Measurements from ENCODE around the gene PEX10.

DNA sequence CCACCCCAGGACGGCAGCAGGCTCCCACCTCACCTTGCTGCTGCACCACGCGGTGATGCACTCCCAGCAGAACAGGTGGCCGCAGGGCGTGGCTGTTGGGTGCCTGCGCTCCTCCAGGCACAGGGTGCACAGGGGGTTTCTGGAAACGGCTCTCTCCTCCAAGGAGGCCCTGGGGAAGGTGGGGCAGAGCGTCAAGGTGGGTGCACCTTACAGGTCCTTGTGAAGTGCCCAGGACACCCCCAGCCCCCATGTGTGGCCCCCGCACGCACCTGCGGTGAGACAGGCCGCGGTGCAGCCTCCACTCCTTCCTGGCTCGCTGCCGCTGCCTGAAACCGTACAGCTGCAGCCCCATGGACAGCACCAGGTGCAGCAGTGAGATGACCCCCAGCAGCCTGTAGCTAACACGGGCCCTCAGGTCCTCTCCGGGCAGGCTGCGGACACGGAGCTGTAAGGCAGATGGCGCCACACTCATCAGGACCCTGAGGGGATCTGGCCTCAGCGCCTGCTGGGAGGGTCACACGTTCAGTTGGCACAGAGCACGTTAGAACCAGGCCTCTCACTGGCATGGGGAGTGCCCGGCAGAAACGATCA lies 5.8 kb downstream of the PEX10 start:
- no peak for TF ChIP-seq TAF1 (IDR thresholded peaks at IDR 0.05; ENCODE audit: low read depth, low read length)
- TF ChIP-seq POLR2A (IDR thresholded peaks at IDR 0.05; ENCODE audit: low read depth, low read length), result no peak
- TF ChIP-seq POLR2AphosphoS5 (IDR thresholded peaks at IDR 0.05; ENCODE audit: low read depth, low read length), result no peak
- no peak for TF ChIP-seq SPI1 (IDR thresholded peaks at IDR 0.05; ENCODE audit: low read depth, low read length)
- no peak for TF ChIP-seq POU2F2 (IDR thresholded peaks at IDR 0.05; ENCODE audit: low read depth, low read length)
